Large intestine (tissue), 3 donors: ENCODE results near the gene NLRP1. TPM values are rescaled to one million over a fixed set of nuclear protein-coding genes. Genes with fewer than 3 reads are reported as not detected.

Source experiments
- DNase-seq, 2 donors: peaks; one replicate each; pipeline versions ENCODE4 v3.0.0 to v3.0.0-alpha.2; 2013
- H3K27ac ChIP-seq: one replicate; pipeline ENCODE4 v1.5.1; 2013; ENCODE audit warnings: low read length
- H3K27me3 ChIP-seq: 2 replicates; pipeline ENCODE4 v1.6.1; 2013; ENCODE audit warnings: low read length; ENCODE audit not compliant: control insufficient read depth, insufficient read depth
- H3K36me3 ChIP-seq: 2 replicates; pipeline ENCODE4 v1.6.1; 2013; ENCODE audit warnings: low read length; ENCODE audit not compliant: control insufficient read depth, insufficient read depth
- H3K4me1 ChIP-seq: one replicate; pipeline ENCODE4 v1.6.1; 2013; ENCODE audit warnings: low read length; ENCODE audit not compliant: control insufficient read depth, insufficient read depth
- H3K4me3 ChIP-seq: one replicate; pipeline ENCODE4 v1.5.1; 2013; ENCODE audit warnings: low read length
- H3K9me3 ChIP-seq: one replicate; pipeline ENCODE4 v1.6.1; 2013; ENCODE audit warnings: mild to moderate bottlenecking, low read depth, low read length, moderate library complexity; ENCODE audit not compliant: control insufficient read depth
- WGBS: methylation state at CpG from one replicate; pipeline ENCODE4 v1.1.5; 2013; ENCODE audit warnings: low lambda C conversion rate; ENCODE audit not compliant: insufficient coverage; 5-methylcytosine and 5-hydroxymethylcytosine counted together
- polyA plus RNA-seq: library from polyadenylated mRNA; unstranded; fragments of 120-200 nt; gene quantifications from one replicate; pipeline ENCODE4 v1.2.1, GENCODE V29; 2013

The NLRP1 gene
- polyA plus RNA-seq, 1 donor, result 29.1 TPM

DNA sequence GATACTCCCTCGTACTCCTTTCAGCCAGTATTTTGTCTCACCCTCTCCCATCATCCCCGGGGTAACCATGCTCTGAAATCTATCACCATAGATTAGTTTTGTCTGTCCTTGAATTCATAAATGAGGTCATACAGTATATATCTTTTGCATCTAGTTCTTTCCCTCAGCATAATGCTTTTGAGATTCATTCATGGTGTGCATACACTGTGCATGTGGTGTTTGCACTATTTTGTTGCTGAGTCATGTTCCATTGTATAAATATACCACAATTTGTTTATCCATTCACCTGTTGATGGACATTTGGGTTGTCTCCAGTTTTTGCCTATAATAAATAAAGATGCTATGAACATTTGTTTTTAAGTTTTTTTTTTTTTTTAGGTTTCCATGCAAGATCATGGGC, 34.2 kb upstream of the NLRP1 start:
- Histone ChIP-seq H3K27ac (no peak overlapping the region), H3K9me3 (no peaks in the 10 kb centered on the region), H3K36me3 (no peaks in the 10 kb centered on the region), H3K4me3 (no peak overlapping the region), H3K4me1 (no peaks in the 10 kb centered on the region), H3K27me3 (peaks cover 3% of the 10 kb centered on the region)
- WGBS, result 100% methylated on average over 1 of the region's 2 CpGs
- no peak for DNase-seq

- Histone ChIP-seq H3K4me1 (no peaks in the 10 kb centered on the region), H3K9me3 (no peaks in the 10 kb centered on the region), H3K27me3 (peaks cover 3% of the 10 kb centered on the region), H3K27ac (no peak overlapping the region), H3K4me3 (no peak overlapping the region), H3K36me3 (no peaks in the 10 kb centered on the region)
- DNase-seq, result no peak
- no CpG with 5 or more reads among the region's 2 CpGs for WGBS
Measured at GRCh38 chr17:5615476-5615875, 31.2 kb upstream of the NLRP1 start.

GRCh38 chr17:5610956-5611355, 26.6 kb upstream of the NLRP1 start:
- 47% methylated on average over 2 of the region's 6 CpGs for WGBS
- H3K27ac ChIP-seq, result no peak overlapping the region
- no peaks in the 10 kb centered on the region for H3K27me3 ChIP-seq
- H3K36me3 ChIP-seq, result no peaks in the 10 kb centered on the region
- no peaks in the 10 kb centered on the region for H3K9me3 ChIP-seq
- DNase-seq, result no peak
- no peak overlapping the region for H3K4me3 ChIP-seq
- no peaks in the 10 kb centered on the region for H3K4me1 ChIP-seq

- Histone ChIP-seq H3K36me3 (no peaks in the 10 kb centered on the region), H3K27me3 (no peaks in the 10 kb centered on the region), H3K4me1 (no peaks in the 10 kb centered on the region), H3K27ac (no peak overlapping the region), H3K4me3 (no peak overlapping the region), H3K9me3 (no peaks in the 10 kb centered on the region)
- 64% methylated on average over 2 of the region's 12 CpGs for WGBS
- DNase-seq, result no peak
Measured at GRCh38 chr17:5608399-5609112, 24.2 kb upstream of the NLRP1 start.

DNA sequence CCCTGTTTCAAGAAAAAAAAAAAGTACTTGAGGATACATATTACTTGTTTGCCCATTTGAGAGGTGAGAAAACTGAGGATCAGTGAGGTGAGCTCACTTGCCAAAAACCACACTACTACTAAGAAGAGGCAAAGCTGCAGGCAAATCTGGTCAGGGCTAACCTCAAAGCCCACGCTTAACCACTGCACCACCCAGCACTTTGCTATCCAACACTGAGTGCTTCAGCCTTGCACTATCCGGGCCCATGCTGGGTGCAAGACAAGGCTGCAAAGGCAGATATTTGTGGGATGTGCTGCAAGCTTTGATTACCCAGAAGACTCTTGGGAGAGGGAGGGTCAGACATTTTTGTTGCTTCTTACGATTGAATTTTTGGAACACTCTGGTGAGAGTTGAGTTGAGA, 23.6 kb upstream of the NLRP1 start:
- Histone ChIP-seq H3K9me3 (no peaks in the 10 kb centered on the region), H3K36me3 (no peaks in the 10 kb centered on the region), H3K27me3 (no peaks in the 10 kb centered on the region), H3K27ac (no peak overlapping the region), H3K4me3 (no peak overlapping the region), H3K4me1 (no peaks in the 10 kb centered on the region)
- DNase-seq, result no peak
- no CpG with 5 or more reads among the region's 3 CpGs for WGBS

DNA sequence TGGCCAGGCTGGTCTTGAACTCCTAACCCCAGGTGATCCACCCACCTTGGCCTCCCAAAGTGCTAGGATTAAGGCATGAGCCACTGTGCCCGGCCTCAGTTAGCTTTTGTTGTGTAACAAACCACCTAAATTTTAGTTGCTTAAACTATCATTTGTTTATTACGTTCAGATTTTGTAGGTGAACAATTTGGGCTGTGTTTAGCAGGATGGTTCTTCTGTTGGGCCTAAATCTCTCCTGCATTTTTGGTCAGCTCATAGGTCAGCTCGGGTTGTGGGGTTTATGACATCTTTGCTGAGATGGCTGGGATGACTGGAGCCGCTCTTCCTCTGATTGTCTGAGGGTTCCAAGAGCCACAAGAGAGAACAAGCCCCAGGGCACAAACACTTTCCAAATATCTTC, 21.1 kb upstream of the NLRP1 start:
- H3K27ac ChIP-seq, result no peak overlapping the region
- H3K4me1 ChIP-seq, result no peaks in the 10 kb centered on the region
- no peaks in the 10 kb centered on the region for H3K36me3 ChIP-seq
- WGBS, result no CpG with 5 or more reads among the region's 4 CpGs
- no peak overlapping the region for H3K4me3 ChIP-seq
- H3K9me3 ChIP-seq, result no peaks in the 10 kb centered on the region
- no peaks in the 10 kb centered on the region for H3K27me3 ChIP-seq
- DNase-seq, result no peak

GRCh38 chr17:5600041-5600440, 15.7 kb upstream of the NLRP1 start:
- H3K4me3 ChIP-seq, result no peak overlapping the region
- H3K9me3 ChIP-seq, result no peaks in the 10 kb centered on the region
- DNase-seq, result no peak
- peaks cover 3% of the 10 kb centered on the region for H3K27me3 ChIP-seq
- H3K36me3 ChIP-seq, result no peaks in the 10 kb centered on the region
- no peak overlapping the region for H3K27ac ChIP-seq
- no peaks in the 10 kb centered on the region for H3K4me1 ChIP-seq

DNA sequence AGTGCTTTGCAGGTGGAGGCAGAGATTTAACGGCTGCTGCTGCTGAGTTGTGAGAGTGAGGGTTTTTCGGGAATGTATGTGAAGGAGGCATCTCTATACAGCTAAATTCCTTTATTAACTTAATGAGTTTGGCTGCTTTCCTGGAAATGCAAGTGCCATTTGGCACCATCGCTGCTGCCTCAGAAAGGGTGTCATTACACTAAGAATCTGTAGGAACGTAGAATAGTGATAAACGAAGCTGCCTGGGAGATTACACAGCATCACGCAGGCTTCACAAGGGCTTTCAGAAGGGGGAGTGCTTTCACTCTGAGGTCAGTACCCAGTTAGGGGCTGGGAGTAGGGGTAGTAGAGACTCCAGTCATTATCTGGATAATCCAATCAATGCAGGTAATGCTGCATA, 14.1 kb upstream of the NLRP1 start:
- no CpG with 5 or more reads among the region's 6 CpGs for WGBS
- H3K27ac ChIP-seq, result no peak overlapping the region
- no peaks in the 10 kb centered on the region for H3K36me3 ChIP-seq
- DNase-seq, result no peak
- no peaks in the 10 kb centered on the region for H3K9me3 ChIP-seq
- H3K4me1 ChIP-seq, result no peaks in the 10 kb centered on the region
- no peak overlapping the region for H3K4me3 ChIP-seq
- H3K27me3 ChIP-seq, result peaks cover 3% of the 10 kb centered on the region

- H3K27me3 ChIP-seq, result peaks cover 3% of the 10 kb centered on the region
- H3K36me3 ChIP-seq, result no peaks in the 10 kb centered on the region
- no CpG with 5 or more reads among the region's 2 CpGs for WGBS
- DNase-seq, result no peak
- no peak overlapping the region for H3K4me3 ChIP-seq
- H3K9me3 ChIP-seq, result no peaks in the 10 kb centered on the region
- no peaks in the 10 kb centered on the region for H3K4me1 ChIP-seq
- H3K27ac ChIP-seq, result no peak overlapping the region
Measured at GRCh38 chr17:5596421-5596820, 12.1 kb upstream of the NLRP1 start.

DNA sequence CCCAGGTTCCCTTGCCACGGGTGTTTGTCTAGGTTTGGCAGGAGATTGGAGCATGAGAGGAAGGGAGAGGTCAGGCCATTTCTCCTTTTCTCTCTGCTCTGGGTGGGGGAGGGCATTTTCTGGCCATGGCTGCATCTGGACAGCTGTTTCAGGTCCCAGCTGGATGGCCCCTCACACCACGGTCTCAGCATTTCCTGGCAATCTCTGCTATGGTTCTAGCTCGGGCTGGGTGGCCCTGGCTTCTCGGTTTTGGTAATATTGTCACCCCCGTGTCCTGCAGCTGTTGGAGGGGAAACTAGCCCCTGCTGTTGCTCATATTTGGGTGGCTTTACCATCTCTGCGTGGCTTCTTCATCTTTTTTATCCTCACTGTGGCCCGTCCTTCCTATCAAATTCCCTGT, 11.5 kb upstream of the NLRP1 start:
- H3K4me3 ChIP-seq, result no peak overlapping the region
- no peaks in the 10 kb centered on the region for H3K36me3 ChIP-seq
- 100% methylated on average over 1 of the region's 7 CpGs for WGBS
- H3K4me1 ChIP-seq, result no peaks in the 10 kb centered on the region
- no peak for DNase-seq
- H3K9me3 ChIP-seq, result no peaks in the 10 kb centered on the region
- peaks cover 3% of the 10 kb centered on the region for H3K27me3 ChIP-seq
- H3K27ac ChIP-seq, result no peak overlapping the region

DNA sequence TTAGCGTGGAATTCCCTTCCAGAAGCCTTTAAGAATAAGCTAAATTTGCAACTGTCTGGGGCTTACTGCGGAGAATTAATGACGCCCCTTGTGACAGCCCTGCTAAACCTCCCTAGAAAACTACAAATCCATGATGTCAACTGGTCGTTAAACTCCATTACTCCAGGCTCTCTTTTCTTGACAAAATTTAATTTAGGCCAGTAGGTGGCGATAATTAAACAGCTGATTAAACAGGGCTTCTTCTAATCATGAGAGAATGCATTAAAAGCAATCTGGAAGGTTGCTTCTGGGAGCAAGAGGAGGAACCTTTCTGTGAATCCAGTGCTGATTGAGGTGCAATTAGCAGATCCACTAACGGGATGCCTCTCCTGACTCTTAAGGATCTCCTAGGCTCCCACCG, 8.1 kb upstream of the NLRP1 start:
- no peak overlapping the region for H3K27ac ChIP-seq
- H3K36me3 ChIP-seq, result no peaks in the 10 kb centered on the region
- H3K4me1 ChIP-seq, result no peaks in the 10 kb centered on the region
- no peaks in the 10 kb centered on the region for H3K9me3 ChIP-seq
- no peak overlapping the region for H3K4me3 ChIP-seq
- no peaks in the 10 kb centered on the region for H3K27me3 ChIP-seq
- WGBS, result no CpG with 5 or more reads among the region's 7 CpGs
- no peak for DNase-seq
